GM12874 (cell line): Measurements from ENCODE around the gene KDM5B.

Source experiments
- CTCF ChIP-seq: IDR thresholded peaks from 2 replicates; pipeline ENCODE4 v1.5.1; 2011; ENCODE audit warnings: low read depth, mild to moderate bottlenecking, control low read depth, low read length, moderate library complexity; ENCODE audit not compliant: insufficient read depth

The KDM5B gene

GRCh38 chr1:202745323-202745888 lies 62.8 kb downstream of the KDM5B start:
- no peak for TF ChIP-seq CTCF

- no peak for TF ChIP-seq CTCF
Measured at GRCh38 chr1:202742496-202742895, 65.7 kb downstream of the KDM5B start.

- no peak for TF ChIP-seq CTCF
Measured at GRCh38 chr1:202733251-202733650, 75.0 kb downstream of the KDM5B start.

GRCh38 chr1:202728951-202729350 lies 79.3 kb downstream of the KDM5B start:
- TF ChIP-seq CTCF = no peak

- no peak for TF ChIP-seq CTCF
Measured at GRCh38 chr1:202725526-202725925, 82.7 kb downstream of the KDM5B start.

- no peak for TF ChIP-seq CTCF
Measured at GRCh38 chr1:202723708-202724107, 84.5 kb downstream of the KDM5B start.

GRCh38 chr1:202716654-202717053 lies 91.6 kb downstream of the KDM5B start:
- TF ChIP-seq CTCF = no peak
